HCT116 (cell line): ENCODE results near the gene SEPTIN8. TPM values are rescaled to one million over a fixed set of nuclear protein-coding genes. Genes with fewer than 3 reads are reported as not detected.

ENCODE experiments used
- ATAC-seq: fragments of 200-7000 bp; cut with Tn5 transposase; 2 replicates; pipeline ENCODE4 v1.9.1; 2020; ENCODE audit warnings: mild to moderate bottlenecking, moderate library complexity
- BruUV-seq: library from RNA; stranded (reverse); fragments of 400-500 nt; replicated peaks from 2 replicates; lab custom pipeline; 2021; lab: Mats Ljungman, UMichigan
- CTCF ChIA-PET: fragments of 300-600 bp; sonication (Branson Sonifier 250); formaldehyde crosslinking; loops from one replicate; lab custom pipeline; 2021; ENCODE audit warnings: antibody characterized with exemption; lab: Charles Lee
- POLR2A ChIA-PET: fragments of 300-600, 350-600 bp; sonication (Branson Sonifier 250); formaldehyde crosslinking; loops from one replicate; lab custom pipeline; 2021; ENCODE audit warnings: antibody characterized with exemption; lab: Charles Lee
- RAD21 ChIA-PET, 2 experiments: fragments of 300-600 bp; sonication (Branson Sonifier 250); formaldehyde crosslinking; loops; one replicate each; lab custom pipeline; 2023; ENCODE audit warnings: low total read pairs in 2 of 2; ENCODE audit not compliant: uncharacterized antibody in 2 of 2, unreplicated experiment in 2 of 2, low non-redundant PET in 1 of 2; lab: Charles Lee
- DNase-seq: peaks from one replicate; pipeline ENCODE4 v3.0.0-alpha.2; 2010; ENCODE audit warnings: low read depth, low spot score
- H2AFZ ChIP-seq: fragments of 200-600 bp; shearing (Covaris generic), sonication (generic); 2 replicates; pipeline ENCODE4 v1.6.1; 2017; ENCODE audit warnings: low read depth, mixed run types, mixed read lengths, antibody characterized with exemption, low read length; ENCODE audit not compliant: poor library complexity, severe bottlenecking
- H3K27ac ChIP-seq: 2 replicates; pipeline ENCODE4 v1.5.1; 2012; ENCODE audit warnings: low read depth, low read length
- H3K27me3 ChIP-seq: fragments of 200-600 bp; sonication (generic); 2 replicates; pipeline ENCODE4 v1.6.1; 2016; ENCODE audit warnings: mixed run types, low read length, mixed read lengths; ENCODE audit not compliant: insufficient read depth
- H3K36me3 ChIP-seq, 2 experiments: fragments of 200-500 bp in 1 of 2; fragments of 200-600 bp in 1 of 2; sonication (Bioruptor generic) in 1 of 2; sonication (generic) in 1 of 2; 2 replicates each; pipeline versions ENCODE4 v1.5.1 to v1.6.1; 2014 to 2016; ENCODE audit warnings: low read length in 2 of 2, inconsistent platforms in 1 of 2, mixed read lengths in 1 of 2, mixed run types in 1 of 2; ENCODE audit not compliant: insufficient read depth in 2 of 2, control insufficient read depth in 1 of 2
- H3K4me1 ChIP-seq, 2 experiments: fragments of 200-600 bp in 1 of 2; sonication (generic) in 1 of 2; 2 replicates each; pipeline versions ENCODE4 v1.5.1 to v1.6.1; 2012 to 2017; ENCODE audit warnings: low read length in 2 of 2, inconsistent platforms in 1 of 2, mild to moderate bottlenecking in 1 of 2, mixed read lengths in 1 of 2, mixed run types in 1 of 2, moderate library complexity in 1 of 2; ENCODE audit not compliant: insufficient read depth in 2 of 2, control insufficient read depth in 1 of 2
- H3K4me2 ChIP-seq: fragments of 200-600 bp; sonication (generic); 2 replicates; pipeline ENCODE4 v1.6.1; 2017; ENCODE audit warnings: mixed run types, low read length, mixed read lengths
- H3K4me3 ChIP-seq, 2 experiments: fragments of 200-600 bp in 1 of 2; sonication (generic) in 1 of 2; replicated peaks in 1 of 2; 2 replicates each; pipeline ENCODE4 v1.5.1; 2011 to 2016; ENCODE audit warnings: low read length in 2 of 2, control low read depth in 1 of 2, low read depth in 1 of 2, mild to moderate bottlenecking in 1 of 2, mixed read lengths in 1 of 2, mixed run types in 1 of 2
- H3K79me2 ChIP-seq: fragments of 200-600 bp; sonication (generic); 2 replicates; pipeline ENCODE4 v1.6.1; 2017; ENCODE audit warnings: mild to moderate bottlenecking, mixed run types, low read length, moderate library complexity, mixed read lengths; ENCODE audit not compliant: insufficient read depth
- H3K9ac ChIP-seq: fragments of 200-600 bp; sonication (generic); 2 replicates; pipeline ENCODE4 v1.6.1; 2016; ENCODE audit warnings: low read length, mixed read lengths
- H3K9me2 ChIP-seq: fragments of 200-600 bp; sonication (generic), shearing (Covaris generic); 2 replicates; pipeline ENCODE4 v1.6.1; 2017; ENCODE audit warnings: mixed run types, mild to moderate bottlenecking, moderate library complexity; ENCODE audit not compliant: insufficient read depth
- H3K9me3 ChIP-seq, 2 experiments: fragments of 200-500 bp in 1 of 2; fragments of 200-600 bp in 1 of 2; sonication (Bioruptor generic) in 1 of 2; sonication (generic) in 1 of 2; 2 replicates each; pipeline ENCODE4 v1.6.1; 2014 to 2017; ENCODE audit warnings: low read length in 2 of 2, mixed read lengths in 2 of 2, inconsistent platforms in 1 of 2, low read depth in 1 of 2, mild to moderate bottlenecking in 1 of 2, mixed run types in 1 of 2, moderate library complexity in 1 of 2; ENCODE audit not compliant: control insufficient read depth in 1 of 2, insufficient read depth in 1 of 2
- H4K20me1 ChIP-seq: fragments of 200-600 bp; sonication (generic), shearing (Covaris generic); 2 replicates; pipeline ENCODE4 v1.6.1; 2017; ENCODE audit warnings: mixed run types, mild to moderate bottlenecking, moderate library complexity; ENCODE audit not compliant: insufficient read depth
- EGR1 ChIP-seq: IDR thresholded peaks from 2 replicates; pipeline ENCODE4 v1.6.1; 2012; ENCODE audit warnings: low read depth
- EZH2phosphoT487 ChIP-seq: fragments of 200-600 bp; IDR thresholded peaks from 2 replicates; pipeline ENCODE4 v1.6.1; 2018; ENCODE audit warnings: antibody characterized with exemption, borderline replicate concordance
- FOSL1 ChIP-seq: IDR thresholded peaks from 2 replicates; pipeline ENCODE4 v1.6.1; 2012; ENCODE audit warnings: low read depth
- JUND ChIP-seq: IDR thresholded peaks from 2 replicates; pipeline ENCODE4 v1.6.1; 2012
- POLR2A ChIP-seq: IDR thresholded peaks from 2 replicates; pipeline ENCODE4 v1.7.0; 2011; ENCODE audit warnings: borderline replicate concordance; ENCODE audit not compliant: insufficient read depth, insufficient read length; ENCODE audit errors: extremely low read depth
- RAD21 ChIP-seq: IDR thresholded peaks from 2 replicates; pipeline ENCODE4 v1.6.1; 2012; ENCODE audit warnings: low read depth, mild to moderate bottlenecking
- SIN3A ChIP-seq: IDR thresholded peaks from 2 replicates; pipeline ENCODE4 v1.6.1; 2012; ENCODE audit warnings: low read depth
- SP1 ChIP-seq: IDR thresholded peaks from 2 replicates; pipeline ENCODE4 v1.6.1; 2012; ENCODE audit warnings: low read depth
- SRF ChIP-seq: IDR thresholded peaks from 2 replicates; pipeline ENCODE4 v1.6.1; 2012; ENCODE audit warnings: low read depth
- ZFX ChIP-seq: fragments of 450-650 bp; IDR thresholded peaks from 2 replicates; pipeline ENCODE4 v1.6.1; 2017
- intact Hi-C: fragments of 100-400 bp; cut with micrococcal nuclease; formaldehyde crosslinking; loops from 2 replicates; pipeline ENCODE4 v1.10.0; 2022
- total RNA-seq: library from RNA; stranded (reverse); gene quantifications from one replicate; pipeline ENCODE4 v1.2.1, GENCODE V29; 2021; ENCODE audit not compliant: unreplicated experiment
- TF ChIP-seq, protein P1 (sequence below), 3 experiments: fragments of 200-600 bp in 1 of 3; sonication (generic) in 1 of 3; IDR thresholded peaks in 2 of 3; conservative IDR thresholded peaks in 1 of 3; 2 replicates each; pipeline ENCODE4 v1.5.1; 2012 to 2017; ENCODE audit warnings: low read depth in 2 of 3, low read length in 2 of 3, antibody characterized with exemption in 1 of 3, borderline replicate concordance in 1 of 3, control low read depth in 1 of 3, mild to moderate bottlenecking in 1 of 3, mixed read lengths in 1 of 3, mixed run types in 1 of 3, moderate library complexity in 1 of 3; ENCODE audit not compliant: insufficient read depth in 1 of 3
- TF ChIP-seq, protein P2 (sequence below): IDR thresholded peaks from 2 replicates; pipeline ENCODE4 v1.6.1; 2011; ENCODE audit warnings: mild to moderate bottlenecking, low read length, moderate library complexity; ENCODE audit not compliant: insufficient replicate concordance; ENCODE audit errors: extremely low read depth

The SEPTIN8 gene
- total RNA-seq, 1 experiment from 2014 or later: 34.6 TPM

GRCh38 chr5:132704875-132705274, 72.2 kb downstream of the SEPTIN8 start:
- ChIA-PET POLR2A (no interaction called here), RAD21 (no interaction called here), CTCF (no interaction called here)
- Histone ChIP-seq H3K27me3 (no peaks in the 10 kb centered on the region), H3K9ac (no peak overlapping the region), H3K4me3 (no peak overlapping the region), H3K27ac (no peak overlapping the region), H4K20me1 (no peaks in the 10 kb centered on the region), H3K4me1 (no peaks in the 10 kb centered on the region), H3K36me3 (peaks cover 4 to 6% of the 10 kb centered on the region in 2 experiments; a peak in 2 of 4 replicates), H3K79me2 (no peaks in the 10 kb centered on the region), H3K4me2 (no peak overlapping the region), H3K9me2 (no peaks in the 10 kb centered on the region), H2AFZ (no peak overlapping the region), H3K9me3 (no peaks in the 10 kb centered on the region)
- intact Hi-C loops: no loop called here
- TF ChIP-seq SIN3A (no peak), POLR2A (no peak), JUND (no peak), SP1 (no peak), ZFX (no peak), SRF (no peak), EGR1 (no peak), FOSL1 (no peak), RAD21 (no peak), EZH2phosphoT487 (no peak)
- TF ChIP-seq, protein P1, sequence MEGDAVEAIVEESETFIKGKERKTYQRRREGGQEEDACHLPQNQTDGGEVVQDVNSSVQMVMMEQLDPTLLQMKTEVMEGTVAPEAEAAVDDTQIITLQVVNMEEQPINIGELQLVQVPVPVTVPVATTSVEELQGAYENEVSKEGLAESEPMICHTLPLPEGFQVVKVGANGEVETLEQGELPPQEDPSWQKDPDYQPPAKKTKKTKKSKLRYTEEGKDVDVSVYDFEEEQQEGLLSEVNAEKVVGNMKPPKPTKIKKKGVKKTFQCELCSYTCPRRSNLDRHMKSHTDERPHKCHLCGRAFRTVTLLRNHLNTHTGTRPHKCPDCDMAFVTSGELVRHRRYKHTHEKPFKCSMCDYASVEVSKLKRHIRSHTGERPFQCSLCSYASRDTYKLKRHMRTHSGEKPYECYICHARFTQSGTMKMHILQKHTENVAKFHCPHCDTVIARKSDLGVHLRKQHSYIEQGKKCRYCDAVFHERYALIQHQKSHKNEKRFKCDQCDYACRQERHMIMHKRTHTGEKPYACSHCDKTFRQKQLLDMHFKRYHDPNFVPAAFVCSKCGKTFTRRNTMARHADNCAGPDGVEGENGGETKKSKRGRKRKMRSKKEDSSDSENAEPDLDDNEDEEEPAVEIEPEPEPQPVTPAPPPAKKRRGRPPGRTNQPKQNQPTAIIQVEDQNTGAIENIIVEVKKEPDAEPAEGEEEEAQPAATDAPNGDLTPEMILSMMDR (IDR thresholded peaks at IDR 0.05 in 2 of 3, conservative IDR thresholded peaks at IDR 0.05 in 1 of 3; ENCODE audit: borderline replicate concordance in 1 of 3, insufficient read depth in 1 of 3, low read depth in 2 of 3, low read length in 2 of 3): no peak
- TF ChIP-seq, protein P2, sequence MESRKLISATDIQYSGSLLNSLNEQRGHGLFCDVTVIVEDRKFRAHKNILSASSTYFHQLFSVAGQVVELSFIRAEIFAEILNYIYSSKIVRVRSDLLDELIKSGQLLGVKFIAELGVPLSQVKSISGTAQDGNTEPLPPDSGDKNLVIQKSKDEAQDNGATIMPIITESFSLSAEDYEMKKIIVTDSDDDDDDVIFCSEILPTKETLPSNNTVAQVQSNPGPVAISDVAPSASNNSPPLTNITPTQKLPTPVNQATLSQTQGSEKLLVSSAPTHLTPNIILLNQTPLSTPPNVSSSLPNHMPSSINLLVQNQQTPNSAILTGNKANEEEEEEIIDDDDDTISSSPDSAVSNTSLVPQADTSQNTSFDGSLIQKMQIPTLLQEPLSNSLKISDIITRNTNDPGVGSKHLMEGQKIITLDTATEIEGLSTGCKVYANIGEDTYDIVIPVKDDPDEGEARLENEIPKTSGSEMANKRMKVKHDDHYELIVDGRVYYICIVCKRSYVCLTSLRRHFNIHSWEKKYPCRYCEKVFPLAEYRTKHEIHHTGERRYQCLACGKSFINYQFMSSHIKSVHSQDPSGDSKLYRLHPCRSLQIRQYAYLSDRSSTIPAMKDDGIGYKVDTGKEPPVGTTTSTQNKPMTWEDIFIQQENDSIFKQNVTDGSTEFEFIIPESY: no peak
- DNase-seq: no peak
- BruUV-seq: no TSS peak
- no peak for ATAC-seq

Other genes starting within 250 kb of the SEPTIN8 start
- gene IL5, start 233.7 kb downstream of the SEPTIN8 start, total RNA-seq: not detected
- 43.6 TPM for gene RAD50, start 220.3 kb downstream of the SEPTIN8 start, total RNA-seq
- gene IL13, start 119.1 kb downstream of the SEPTIN8 start, total RNA-seq: not detected
- gene IL4, start 103.2 kb downstream of the SEPTIN8 start, total RNA-seq: not detected
- gene KIF3A, start 39.7 kb downstream of the SEPTIN8 start, total RNA-seq: 12.7 TPM
- gene CCNI2, start 29.8 kb downstream of the SEPTIN8 start, total RNA-seq: 1.4 TPM
- 0.39 TPM for gene SOWAHA, start 36.1 kb upstream of the SEPTIN8 start, total RNA-seq
- gene SHROOM1, start 53.4 kb upstream of the SEPTIN8 start, total RNA-seq: 9.5 TPM
- gene GDF9, start 89.2 kb upstream of the SEPTIN8 start, total RNA-seq: 0.49 TPM
- 528 TPM for gene UQCRQ, start 89.4 kb upstream of the SEPTIN8 start, total RNA-seq
- 1.2 TPM for gene LEAP2, start 96.4 kb upstream of the SEPTIN8 start, total RNA-seq
- 38.6 TPM for gene AFF4, start 186.4 kb upstream of the SEPTIN8 start, total RNA-seq
- 19.2 TPM for gene ZCCHC10, start 249.3 kb upstream of the SEPTIN8 start, total RNA-seq